Measurements from ENCODE around the gene ZNF134. TPM values are rescaled to one million over a fixed set of nuclear protein-coding genes. Genes with fewer than 3 reads are reported as not detected.

Gene ZNF134
- total RNA-seq, 1 donor from 2014 or later, result 17.4 TPM

GRCh38 chr19:57578487-57579205, 35.4 kb upstream of the ZNF134 start, which contains the start of gene ZNF416:
TSS of gene ZNF416 (minus strand) at chr19:57578911. CDS start at chr19:57578704, 207 bp downstream.
- DNase-seq (peak; percentile 97), ATAC-seq (peak; percentile 99 to 100)
- Histone ChIP-seq H3K4me3 (peak within 1 kb of the TSS; percentile 75), H3K9me3 (peaks cover 41% of the 10 kb centered on the region), H3K27ac (peak within 1 kb of the TSS; percentile 69), H3K36me3 (peaks cover 20% of the 10 kb centered on the region), H3K4me1 (peaks cover 11% of the 10 kb centered on the region), H3K27me3 (ENCODE audit: low read depth) (no peaks in the 10 kb centered on the region)
- intact Hi-C loops (cut with DNase I), result no loop called here
- no peak for TF ChIP-seq CTCF (IDR thresholded peaks at IDR 0.05)

- peak overlapping the region; percentile 71 for H3K27ac ChIP-seq
- no peaks in the 10 kb centered on the region for H3K27me3 ChIP-seq (ENCODE audit: low read depth)
- peak overlapping the region; percentile 76 for H3K4me3 ChIP-seq
- DNase-seq, result no peak
- peaks cover 25% of the 10 kb centered on the region for H3K9me3 ChIP-seq
- no peak for ATAC-seq
- intact Hi-C loops (cut with DNase I), result no loop called here
- no peaks in the 10 kb centered on the region for H3K36me3 ChIP-seq
- H3K4me1 ChIP-seq, result peaks cover 22% of the 10 kb centered on the region
- TF ChIP-seq CTCF (IDR thresholded peaks at IDR 0.05), result no peak
Observed at GRCh38 chr19:57583104-57583520, 30.9 kb upstream of the ZNF134 start.

GRCh38 chr19:57583521-57584416, 30.3 kb upstream of the ZNF134 start, which contains the start of gene ZIK1:
TSS of gene ZIK1 (plus strand) at chr19:57584145. CDS start at chr19:57584357, 212 bp downstream.
- Histone ChIP-seq H3K4me1 (peaks cover 22% of the 10 kb centered on the region), H3K27me3 (ENCODE audit: low read depth) (no peaks in the 10 kb centered on the region), H3K4me3 (peak within 1 kb of the TSS; percentile 76), H3K27ac (peak within 1 kb of the TSS; percentile 71), H3K36me3 (peaks cover under 1% of the 10 kb centered on the region), H3K9me3 (peaks cover 31% of the 10 kb centered on the region)
- intact Hi-C loops (cut with DNase I), result no loop called here
- TF ChIP-seq CTCF (IDR thresholded peaks at IDR 0.05), result peak; percentile 14
- ATAC-seq (peak; percentile 90 to 96), DNase-seq (peak; percentile 88)

GRCh38 chr19:57587529-57587928, 26.5 kb upstream of the ZNF134 start:
- no peak overlapping the region for H3K27ac ChIP-seq
- ATAC-seq (no peak), DNase-seq (no peak)
- no peak for TF ChIP-seq CTCF (IDR thresholded peaks at IDR 0.05)
- intact Hi-C loops (cut with DNase I), result no loop called here
- peaks cover 23% of the 10 kb centered on the region for H3K36me3 ChIP-seq
- H3K4me1 ChIP-seq, result peaks cover 17% of the 10 kb centered on the region
- H3K27me3 ChIP-seq (ENCODE audit: low read depth), result no peaks in the 10 kb centered on the region
- peaks cover 68% of the 10 kb centered on the region for H3K9me3 ChIP-seq
- H3K4me3 ChIP-seq, result no peak overlapping the region

GRCh38 chr19:57599377-57599760, 14.7 kb upstream of the ZNF134 start:
- DNase-seq (no peak), ATAC-seq (no peak)
- Histone ChIP-seq H3K27ac (peak overlapping the region; percentile 47), H3K27me3 (ENCODE audit: low read depth) (no peaks in the 10 kb centered on the region), H3K4me1 (peaks cover 11% of the 10 kb centered on the region), H3K9me3 (peaks cover 19% of the 10 kb centered on the region), H3K4me3 (peak overlapping the region; percentile 89), H3K36me3 (no peaks in the 10 kb centered on the region)
- no peak for TF ChIP-seq CTCF (IDR thresholded peaks at IDR 0.05)
- intact Hi-C loops (cut with DNase I), result no loop called here

All from lower lobe of right lung (tissue), 2 donors.